Gastrocnemius medialis (tissue), 4 donors: ENCODE measurements around the gene TRIM46.

Source experiments
- POLR2A ChIP-seq, 2 donors: fragments of 450-650 bp; IDR thresholded peaks; one replicate each; pipeline ENCODE4 v1.6.1; 2017; ENCODE audit warnings: antibody characterized with exemption in 2 of 2, mild to moderate bottlenecking in 2 of 2, moderate library complexity in 2 of 2
- TF ChIP-seq, protein P1 (sequence below), 5 experiments: fragments of 450-650 bp in 3 of 5; fragments of 200-600 bp in 2 of 5; sonication (generic) in 2 of 5; IDR thresholded peaks in 4 of 5; conservative IDR thresholded peaks in 1 of 5; 1 replicate in 4 of 5; 2 replicates in 1 of 5; pipeline ENCODE4 v1.5.1; 2016 to 2019; ENCODE audit warnings: antibody characterized with exemption in 5 of 5, mild to moderate bottlenecking in 3 of 5, moderate library complexity in 3 of 5

DNA sequence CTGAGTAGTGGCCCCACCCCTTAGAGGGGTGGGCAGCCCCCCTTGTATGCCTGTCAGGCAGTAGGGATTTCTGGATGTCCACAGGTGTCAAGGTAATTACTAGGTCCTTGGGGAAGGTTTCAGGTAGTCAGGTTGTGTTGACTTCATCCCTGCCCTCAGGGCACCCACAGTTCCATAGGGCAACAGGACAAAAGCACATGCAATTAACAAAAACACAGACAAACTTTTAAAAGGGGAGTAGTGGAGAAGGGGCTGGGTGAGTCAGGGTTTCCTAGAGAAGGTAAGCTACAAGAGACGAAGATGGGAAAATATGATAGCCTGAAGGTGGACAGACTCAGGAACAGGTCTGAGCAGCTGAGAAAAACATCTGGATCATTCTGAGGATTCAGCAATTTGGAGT is 14.7 kb upstream of the TRIM46 start:
- TF ChIP-seq, protein P1, sequence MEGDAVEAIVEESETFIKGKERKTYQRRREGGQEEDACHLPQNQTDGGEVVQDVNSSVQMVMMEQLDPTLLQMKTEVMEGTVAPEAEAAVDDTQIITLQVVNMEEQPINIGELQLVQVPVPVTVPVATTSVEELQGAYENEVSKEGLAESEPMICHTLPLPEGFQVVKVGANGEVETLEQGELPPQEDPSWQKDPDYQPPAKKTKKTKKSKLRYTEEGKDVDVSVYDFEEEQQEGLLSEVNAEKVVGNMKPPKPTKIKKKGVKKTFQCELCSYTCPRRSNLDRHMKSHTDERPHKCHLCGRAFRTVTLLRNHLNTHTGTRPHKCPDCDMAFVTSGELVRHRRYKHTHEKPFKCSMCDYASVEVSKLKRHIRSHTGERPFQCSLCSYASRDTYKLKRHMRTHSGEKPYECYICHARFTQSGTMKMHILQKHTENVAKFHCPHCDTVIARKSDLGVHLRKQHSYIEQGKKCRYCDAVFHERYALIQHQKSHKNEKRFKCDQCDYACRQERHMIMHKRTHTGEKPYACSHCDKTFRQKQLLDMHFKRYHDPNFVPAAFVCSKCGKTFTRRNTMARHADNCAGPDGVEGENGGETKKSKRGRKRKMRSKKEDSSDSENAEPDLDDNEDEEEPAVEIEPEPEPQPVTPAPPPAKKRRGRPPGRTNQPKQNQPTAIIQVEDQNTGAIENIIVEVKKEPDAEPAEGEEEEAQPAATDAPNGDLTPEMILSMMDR (IDR thresholded peaks at IDR 0.05 in 4 of 5, conservative IDR thresholded peaks at IDR 0.05 in 1 of 5), result no peak
- no peak for TF ChIP-seq POLR2A (IDR thresholded peaks at IDR 0.05)
